AG09309 (cell line): Measurements from ENCODE around the gene COL4A4.
A peak's percentile ranks its signal among the peaks of the same experiment; 100 is the strongest.

Experiments
- DNase-seq: peaks from one replicate; pipeline ENCODE4 v3.0.0-alpha.2; 2010; ENCODE audit warnings: low read depth
- H3K4me3 ChIP-seq: 2 replicates; pipeline ENCODE4 v1.5.1; 2011; ENCODE audit warnings: mild to moderate bottlenecking, low read depth, low read length, moderate library complexity; ENCODE audit not compliant: control insufficient read depth
- TF ChIP-seq, protein P1 (sequence below): IDR thresholded peaks from 2 replicates; pipeline ENCODE4 v1.5.1; 2011; ENCODE audit warnings: mild to moderate bottlenecking, low read depth, low read length, inconsistent platforms; ENCODE audit not compliant: insufficient read depth, control insufficient read depth; ENCODE audit errors: missing control alignments

COL4A4 gene

DNA sequence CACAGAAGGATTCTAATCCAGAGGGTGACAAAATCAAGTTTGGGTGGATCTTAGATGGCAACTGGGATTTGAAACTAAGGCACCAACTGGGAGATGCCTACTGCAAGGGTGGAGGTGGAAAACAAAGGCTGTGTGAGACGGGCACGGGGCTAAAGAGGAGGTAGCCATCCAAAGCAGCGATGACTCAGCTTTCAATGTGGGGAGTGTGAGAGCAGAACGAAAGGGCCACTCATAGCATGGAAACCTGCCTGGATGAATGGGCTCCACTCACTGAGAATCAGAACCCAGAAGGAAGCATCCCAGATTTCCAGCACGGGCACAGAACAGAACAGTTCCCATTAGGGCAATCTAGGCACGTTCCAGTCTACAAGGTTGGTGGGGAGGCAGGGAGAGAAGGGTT lies 159.5 kb downstream of the COL4A4 start:
- TF ChIP-seq, protein P1, sequence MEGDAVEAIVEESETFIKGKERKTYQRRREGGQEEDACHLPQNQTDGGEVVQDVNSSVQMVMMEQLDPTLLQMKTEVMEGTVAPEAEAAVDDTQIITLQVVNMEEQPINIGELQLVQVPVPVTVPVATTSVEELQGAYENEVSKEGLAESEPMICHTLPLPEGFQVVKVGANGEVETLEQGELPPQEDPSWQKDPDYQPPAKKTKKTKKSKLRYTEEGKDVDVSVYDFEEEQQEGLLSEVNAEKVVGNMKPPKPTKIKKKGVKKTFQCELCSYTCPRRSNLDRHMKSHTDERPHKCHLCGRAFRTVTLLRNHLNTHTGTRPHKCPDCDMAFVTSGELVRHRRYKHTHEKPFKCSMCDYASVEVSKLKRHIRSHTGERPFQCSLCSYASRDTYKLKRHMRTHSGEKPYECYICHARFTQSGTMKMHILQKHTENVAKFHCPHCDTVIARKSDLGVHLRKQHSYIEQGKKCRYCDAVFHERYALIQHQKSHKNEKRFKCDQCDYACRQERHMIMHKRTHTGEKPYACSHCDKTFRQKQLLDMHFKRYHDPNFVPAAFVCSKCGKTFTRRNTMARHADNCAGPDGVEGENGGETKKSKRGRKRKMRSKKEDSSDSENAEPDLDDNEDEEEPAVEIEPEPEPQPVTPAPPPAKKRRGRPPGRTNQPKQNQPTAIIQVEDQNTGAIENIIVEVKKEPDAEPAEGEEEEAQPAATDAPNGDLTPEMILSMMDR, result no peak
- no peak for DNase-seq
- no peak overlapping the region for H3K4me3 ChIP-seq

DNA sequence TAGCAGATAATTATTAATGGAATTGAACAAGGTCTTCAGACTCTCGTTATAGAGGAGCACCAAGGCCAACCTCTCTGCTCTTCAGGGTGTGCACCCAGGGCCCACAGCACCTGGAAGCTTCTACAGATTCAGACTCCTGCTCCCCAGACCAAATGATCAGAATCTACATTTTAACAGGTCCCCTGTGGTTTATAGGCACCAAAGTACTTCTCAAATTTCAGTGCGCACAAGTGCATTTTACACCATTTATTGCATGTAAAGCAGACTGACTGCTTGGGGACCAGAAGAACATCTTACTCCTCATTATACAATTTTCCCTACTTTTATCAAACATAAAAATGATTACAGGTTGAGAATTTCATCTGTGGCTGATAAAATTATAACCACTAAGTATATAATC lies 163.9 kb downstream of the COL4A4 start:
- H3K4me3 ChIP-seq, result no peak overlapping the region
- TF ChIP-seq, protein P1, result no peak
- DNase-seq, result no peak

DNA sequence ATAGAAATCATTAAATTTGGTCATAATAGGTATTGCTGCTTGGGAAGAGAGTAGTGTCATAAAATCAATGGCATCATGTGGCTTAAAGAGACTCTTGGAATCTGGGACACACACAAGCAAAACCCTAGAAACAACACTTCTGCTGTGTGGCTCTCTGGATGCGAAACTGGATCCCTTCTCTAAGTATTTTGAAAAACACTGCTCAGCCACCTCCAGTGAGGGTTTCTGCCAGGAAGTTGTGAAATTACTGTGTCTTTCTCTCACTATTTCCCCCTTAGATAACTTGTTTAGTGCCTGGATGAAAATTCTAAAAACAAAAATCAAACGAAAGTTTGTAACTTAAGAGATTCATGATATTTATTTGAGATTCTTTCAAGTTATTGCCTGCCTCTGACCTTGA lies 164.3 kb downstream of the COL4A4 start:
- no peak for DNase-seq

DNA sequence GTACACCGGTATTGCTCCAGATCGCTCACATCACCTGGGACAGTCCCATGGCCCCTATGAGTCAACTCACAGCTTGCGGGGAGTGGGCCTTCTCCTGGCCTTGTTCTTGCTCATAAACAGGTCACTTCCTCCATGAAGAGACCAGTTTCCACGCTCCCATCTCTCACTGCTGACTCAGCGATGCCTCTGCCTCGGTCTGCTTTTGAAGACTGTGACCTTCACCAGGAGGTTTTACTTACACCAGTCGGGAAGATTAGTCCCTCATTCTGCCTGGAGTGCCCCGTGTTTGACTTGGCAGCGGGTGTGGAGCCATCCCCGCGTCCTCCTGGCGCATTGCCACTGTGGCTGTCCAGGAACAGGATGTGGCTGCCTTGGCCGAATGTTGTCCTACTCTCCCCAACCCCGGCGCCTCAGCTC lies 168.4 kb downstream of the COL4A4 start:
- TF ChIP-seq, protein P1, result no peak
- no peak overlapping the region for H3K4me3 ChIP-seq
- DNase-seq, result peak; percentile 68

More for the DNA sequence above, 164.3 kb downstream of the COL4A4 start:
- TF ChIP-seq, protein P1, result no peak
- H3K4me3 ChIP-seq, result no peak overlapping the region

DNA sequence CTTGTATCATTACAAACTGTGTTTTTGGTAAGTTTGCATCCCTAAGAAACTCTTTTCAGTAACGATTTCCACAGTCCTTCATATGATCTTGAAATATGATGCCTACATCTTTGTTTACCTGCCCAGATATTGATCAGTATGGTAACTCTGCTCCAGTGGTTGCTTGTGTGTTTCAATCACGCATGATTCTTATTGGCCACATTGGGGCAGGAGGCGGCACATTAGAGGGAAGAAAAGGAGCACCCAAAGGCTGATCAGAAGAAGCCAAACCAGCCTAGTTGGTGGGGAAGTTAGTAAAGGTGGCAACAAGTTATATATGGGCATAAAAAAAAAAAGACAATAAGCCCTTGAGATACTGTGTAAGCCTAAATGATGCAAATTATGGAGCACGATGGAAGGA lies 169.2 kb downstream of the COL4A4 start:
- TF ChIP-seq, protein P1, result peak; percentile 27
- no peak overlapping the region for H3K4me3 ChIP-seq
- no peak for DNase-seq

DNA sequence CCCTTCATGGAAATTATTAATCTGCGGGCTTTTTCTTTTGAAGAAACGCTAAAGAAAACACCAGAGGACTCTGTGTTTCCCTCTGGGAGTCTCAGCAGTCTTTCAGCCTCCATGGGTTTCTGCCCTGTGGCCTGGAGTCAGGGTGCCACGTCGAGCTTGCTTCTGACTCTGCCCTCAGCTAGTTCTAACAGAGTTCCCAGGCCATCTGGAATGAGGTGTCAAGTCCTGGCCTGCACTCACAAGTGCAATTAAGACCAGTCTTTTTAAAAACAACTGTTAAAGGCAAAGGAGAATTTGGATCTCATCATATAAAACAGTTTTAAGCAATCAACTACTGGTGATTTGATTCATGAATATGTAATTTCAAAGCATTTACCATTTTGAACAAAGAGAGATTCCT lies 170.8 kb downstream of the COL4A4 start:
- DNase-seq, result no peak
- TF ChIP-seq, protein P1, result no peak
- H3K4me3 ChIP-seq, result no peak overlapping the region

DNA sequence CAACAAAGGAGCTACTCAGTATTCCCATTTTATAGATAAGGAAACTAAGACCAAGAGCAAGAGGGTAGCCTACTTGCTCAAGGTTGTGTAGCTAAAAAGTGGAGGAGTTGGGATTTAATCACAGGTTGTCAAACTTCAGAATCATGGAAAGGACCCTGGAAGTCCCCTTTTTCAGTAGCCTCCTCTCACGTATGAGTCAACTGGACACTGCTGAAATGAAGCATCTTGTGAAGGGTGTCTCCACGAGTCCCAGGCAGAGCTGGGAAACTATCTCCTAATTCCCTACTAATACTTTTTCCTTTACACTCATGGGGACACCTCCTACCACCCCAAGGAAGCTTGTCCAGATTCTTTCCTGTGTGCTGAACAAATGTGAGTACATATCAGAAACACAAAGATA lies 172.3 kb downstream of the COL4A4 start:
- no peak overlapping the region for H3K4me3 ChIP-seq
- TF ChIP-seq, protein P1, result no peak
- DNase-seq, result no peak
